ENCODE data around the gene SLC51B. TPM values are rescaled to one million over a fixed set of nuclear protein-coding genes. Genes with fewer than 3 reads are reported as not detected.

Gene SLC51B
- polyA plus RNA-seq, 3 donors: not detected

DNA sequence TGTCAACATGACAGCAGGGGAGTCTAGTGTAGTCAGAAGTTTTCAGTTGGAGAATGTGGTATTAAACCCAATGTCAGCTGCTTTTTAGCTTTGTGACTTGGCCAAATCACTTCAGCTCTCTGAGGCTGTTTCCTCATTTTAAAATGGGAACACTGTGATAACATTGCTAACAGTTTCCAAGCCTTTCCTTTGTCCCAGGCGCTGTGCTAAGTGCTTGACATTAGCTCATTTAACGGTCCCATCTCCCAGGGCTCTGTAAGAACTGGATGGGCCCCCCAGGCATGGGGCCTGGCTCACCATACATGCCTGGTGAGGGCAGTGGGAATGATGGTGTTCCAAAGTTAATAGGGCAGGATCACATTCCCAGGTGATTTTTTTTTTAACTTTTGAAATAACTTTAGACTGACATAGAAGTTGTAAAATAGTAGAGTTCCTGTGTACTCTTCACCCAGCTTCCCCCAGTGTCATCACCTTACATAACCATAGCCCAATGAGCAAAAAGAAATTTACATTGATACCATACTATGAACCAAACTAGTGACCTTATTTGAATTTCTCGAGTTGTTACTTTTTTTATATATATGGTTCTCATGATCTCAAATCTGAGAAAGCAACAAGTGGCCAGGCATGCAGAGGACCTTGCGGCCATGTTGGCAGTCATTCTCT is 14.9 kb downstream of the SLC51B start:
- Histone ChIP-seq H3K27me3 (ENCODE audit: control insufficient read depth in 2 of 2, insufficient read depth in 2 of 2, low read length in 2 of 2) (peaks cover 0 to 2% of the 10 kb centered on the region in 2 donors), H2AFZ (ENCODE audit: insufficient read depth, low read depth, low read length, poor library complexity, severe bottlenecking) (no peak overlapping the region), H3K4me3 (replicated peaks in 1 of 3; ENCODE audit: low read depth in 2 of 3, low read length in 3 of 3) (no peak overlapping the region), H4K20me1 (ENCODE audit: insufficient read depth, low read length) (no peaks in the 10 kb centered on the region), H3K79me2 (ENCODE audit: insufficient read depth, low read length) (no peaks in the 10 kb centered on the region), H3K36me3 (replicated peaks in 1 of 2; ENCODE audit: control insufficient read depth in 1 of 2, insufficient read depth in 2 of 2, low read length in 2 of 2) (no peaks in the 10 kb centered on the region), H3K27ac (ENCODE audit: low read depth in 1 of 2, low read length in 2 of 2) (no peak overlapping the region), H3K4me1 (ENCODE audit: control insufficient read depth in 1 of 2, insufficient read depth in 2 of 2, low read length in 2 of 2) (no peaks in the 10 kb centered on the region), H3K9ac (ENCODE audit: insufficient read depth, low read length, poor library complexity, severe bottlenecking) (no peak overlapping the region), H3K9me3 (replicated peaks in 1 of 2; ENCODE audit: control insufficient read depth in 1 of 2, insufficient read depth in 1 of 2, low read length in 2 of 2) (no peaks in the 10 kb centered on the region), H3K4me2 (replicated peaks; ENCODE audit: extremely low read depth, low read length, poor library complexity, severe bottlenecking) (no peak overlapping the region)
- intact Hi-C loops (cut with micrococcal nuclease): loop anchor here in 1 of 2 donors (10.0 kb wide), 1 partner anchor 235 kb away; the partner anchor contains the start of gene RNU5A-1
- no peak for DNase-seq
- Mint-ChIP-seq H3K36me3 (no peaks in the 10 kb centered on the region), H3K27ac (no peak overlapping the region), H3K4me1 (no peaks in the 10 kb centered on the region), H3K27me3 (ENCODE audit: low read depth in 3 of 3) (peaks cover 9 to 15% (median 12%) of the 10 kb centered on the region in 3 donors), H3K4me3 (no peak overlapping the region), H3K9me3 (no peaks in the 10 kb centered on the region)
- 64% methylated on average over 3 of the region's 4 CpGs for WGBS (ENCODE audit: insufficient coverage)
- TF ChIP-seq, protein P1, sequence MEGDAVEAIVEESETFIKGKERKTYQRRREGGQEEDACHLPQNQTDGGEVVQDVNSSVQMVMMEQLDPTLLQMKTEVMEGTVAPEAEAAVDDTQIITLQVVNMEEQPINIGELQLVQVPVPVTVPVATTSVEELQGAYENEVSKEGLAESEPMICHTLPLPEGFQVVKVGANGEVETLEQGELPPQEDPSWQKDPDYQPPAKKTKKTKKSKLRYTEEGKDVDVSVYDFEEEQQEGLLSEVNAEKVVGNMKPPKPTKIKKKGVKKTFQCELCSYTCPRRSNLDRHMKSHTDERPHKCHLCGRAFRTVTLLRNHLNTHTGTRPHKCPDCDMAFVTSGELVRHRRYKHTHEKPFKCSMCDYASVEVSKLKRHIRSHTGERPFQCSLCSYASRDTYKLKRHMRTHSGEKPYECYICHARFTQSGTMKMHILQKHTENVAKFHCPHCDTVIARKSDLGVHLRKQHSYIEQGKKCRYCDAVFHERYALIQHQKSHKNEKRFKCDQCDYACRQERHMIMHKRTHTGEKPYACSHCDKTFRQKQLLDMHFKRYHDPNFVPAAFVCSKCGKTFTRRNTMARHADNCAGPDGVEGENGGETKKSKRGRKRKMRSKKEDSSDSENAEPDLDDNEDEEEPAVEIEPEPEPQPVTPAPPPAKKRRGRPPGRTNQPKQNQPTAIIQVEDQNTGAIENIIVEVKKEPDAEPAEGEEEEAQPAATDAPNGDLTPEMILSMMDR (IDR thresholded peaks at IDR 0.05): no peak

DNA sequence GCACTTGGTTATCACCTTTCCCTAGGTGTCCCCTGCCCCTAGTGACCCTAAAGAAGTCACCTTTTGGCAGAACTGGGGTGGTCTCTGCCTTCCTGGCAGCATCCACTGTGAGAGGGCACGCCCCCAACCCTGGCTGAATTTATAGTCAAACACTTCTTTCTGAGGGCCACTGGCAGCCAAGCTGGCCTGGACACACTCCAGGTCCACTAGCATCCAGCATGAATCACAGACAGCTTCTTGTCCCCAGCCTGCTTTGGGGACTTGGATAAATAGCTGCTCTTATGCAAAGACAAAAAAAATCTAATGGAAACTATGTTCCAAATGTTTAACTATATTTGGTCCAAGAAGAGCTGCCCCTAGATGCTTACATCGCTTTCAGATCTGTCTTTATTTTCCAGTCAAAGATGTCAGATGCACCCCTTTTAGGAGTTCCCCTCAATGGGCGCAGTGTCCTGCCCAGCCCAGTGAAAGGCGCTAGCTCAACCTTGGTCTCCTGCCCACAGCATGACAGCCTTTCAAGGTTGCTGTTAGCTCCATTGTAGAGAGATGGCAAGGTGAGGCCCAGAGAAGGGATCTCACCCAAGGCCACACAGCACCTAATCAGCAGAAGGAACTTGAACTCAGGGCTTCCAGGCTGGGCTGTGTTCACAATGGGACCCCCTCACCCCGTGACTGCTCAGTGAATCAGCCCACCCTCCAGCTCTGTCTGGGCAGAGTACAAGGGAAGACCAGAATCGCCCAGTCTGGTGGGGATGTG is 15.6 kb downstream of the SLC51B start:
- Histone ChIP-seq H3K9ac (ENCODE audit: insufficient read depth, low read length, poor library complexity, severe bottlenecking) (no peak overlapping the region), H3K4me1 (ENCODE audit: control insufficient read depth in 1 of 2, insufficient read depth in 2 of 2, low read length in 2 of 2) (no peaks in the 10 kb centered on the region), H4K20me1 (ENCODE audit: insufficient read depth, low read length) (no peaks in the 10 kb centered on the region), H3K79me2 (ENCODE audit: insufficient read depth, low read length) (no peaks in the 10 kb centered on the region), H3K4me3 (replicated peaks in 1 of 3; ENCODE audit: low read depth in 2 of 3, low read length in 3 of 3) (no peak overlapping the region), H3K9me3 (replicated peaks in 1 of 2; ENCODE audit: control insufficient read depth in 1 of 2, insufficient read depth in 1 of 2, low read length in 2 of 2) (no peaks in the 10 kb centered on the region), H3K4me2 (replicated peaks; ENCODE audit: extremely low read depth, low read length, poor library complexity, severe bottlenecking) (no peak overlapping the region), H3K27ac (ENCODE audit: low read depth in 1 of 2, low read length in 2 of 2) (no peak overlapping the region), H3K27me3 (ENCODE audit: control insufficient read depth in 2 of 2, insufficient read depth in 2 of 2, low read length in 2 of 2) (peaks cover 4 to 10% of the 10 kb centered on the region in 2 donors), H3K36me3 (replicated peaks in 1 of 2; ENCODE audit: control insufficient read depth in 1 of 2, insufficient read depth in 2 of 2, low read length in 2 of 2) (no peaks in the 10 kb centered on the region), H2AFZ (ENCODE audit: insufficient read depth, low read depth, low read length, poor library complexity, severe bottlenecking) (no peak overlapping the region)
- DNase-seq: no peak
- 100% methylated on average over 2 of the region's 6 CpGs for WGBS (ENCODE audit: insufficient coverage)
- Mint-ChIP-seq H3K36me3 (no peaks in the 10 kb centered on the region), H3K4me3 (no peak overlapping the region), H3K27ac (no peak overlapping the region), H3K9me3 (no peaks in the 10 kb centered on the region), H3K4me1 (no peaks in the 10 kb centered on the region), H3K27me3 (ENCODE audit: low read depth in 3 of 3) (peaks cover 13 to 22% (median 19%) of the 10 kb centered on the region in 3 donors)
- intact Hi-C loops (cut with micrococcal nuclease): no loop called here
- TF ChIP-seq, protein P1 (IDR thresholded peaks at IDR 0.05): no peak
